Measurements from ENCODE around the gene ACOX3. TPM values are rescaled to one million over a fixed set of nuclear protein-coding genes. Genes with fewer than 3 reads are reported as not detected.
A peak's percentile ranks its signal among the peaks of the same experiment; 100 is the strongest.

ACOX3 gene
- total RNA-seq, 1 donor from 2014 or later: 34.0 TPM

DNA sequence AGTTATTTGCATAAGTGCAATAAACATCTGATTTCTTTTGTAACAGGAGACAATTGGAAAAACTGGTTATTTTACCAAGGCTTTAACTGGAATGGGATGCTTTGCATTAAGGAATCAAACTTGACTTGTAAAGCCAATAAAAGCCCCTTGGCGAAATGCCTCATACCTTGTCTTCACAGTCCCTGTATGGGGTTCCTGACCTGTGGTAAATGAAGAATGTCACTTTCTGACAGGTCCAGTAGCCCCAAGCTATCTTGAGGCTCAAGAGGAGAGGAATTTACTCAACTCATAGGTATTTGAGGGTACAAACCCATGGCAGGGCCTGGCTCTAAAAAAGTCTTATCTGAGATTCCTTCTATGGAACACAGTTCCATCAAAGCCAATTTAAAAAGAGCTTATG is 78.0 kb downstream of the ACOX3 start:
- Mint-ChIP-seq H3K27me3 (no peaks in the 10 kb centered on the region), H3K9me3 (peaks cover 4% of the 10 kb centered on the region), H3K4me1 (ENCODE audit: unreplicated experiment) (peaks cover 12% of the 10 kb centered on the region), H3K4me3 (no peak overlapping the region), H3K36me3 (peaks cover 4% of the 10 kb centered on the region), H3K27ac (no peak overlapping the region)
- TF ChIP-seq, protein P1, sequence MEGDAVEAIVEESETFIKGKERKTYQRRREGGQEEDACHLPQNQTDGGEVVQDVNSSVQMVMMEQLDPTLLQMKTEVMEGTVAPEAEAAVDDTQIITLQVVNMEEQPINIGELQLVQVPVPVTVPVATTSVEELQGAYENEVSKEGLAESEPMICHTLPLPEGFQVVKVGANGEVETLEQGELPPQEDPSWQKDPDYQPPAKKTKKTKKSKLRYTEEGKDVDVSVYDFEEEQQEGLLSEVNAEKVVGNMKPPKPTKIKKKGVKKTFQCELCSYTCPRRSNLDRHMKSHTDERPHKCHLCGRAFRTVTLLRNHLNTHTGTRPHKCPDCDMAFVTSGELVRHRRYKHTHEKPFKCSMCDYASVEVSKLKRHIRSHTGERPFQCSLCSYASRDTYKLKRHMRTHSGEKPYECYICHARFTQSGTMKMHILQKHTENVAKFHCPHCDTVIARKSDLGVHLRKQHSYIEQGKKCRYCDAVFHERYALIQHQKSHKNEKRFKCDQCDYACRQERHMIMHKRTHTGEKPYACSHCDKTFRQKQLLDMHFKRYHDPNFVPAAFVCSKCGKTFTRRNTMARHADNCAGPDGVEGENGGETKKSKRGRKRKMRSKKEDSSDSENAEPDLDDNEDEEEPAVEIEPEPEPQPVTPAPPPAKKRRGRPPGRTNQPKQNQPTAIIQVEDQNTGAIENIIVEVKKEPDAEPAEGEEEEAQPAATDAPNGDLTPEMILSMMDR (conservative IDR thresholded peaks at IDR 0.05): no peak
- DNase-seq (ENCODE audit: extremely low spot score, unreplicated experiment): no peak

DNA sequence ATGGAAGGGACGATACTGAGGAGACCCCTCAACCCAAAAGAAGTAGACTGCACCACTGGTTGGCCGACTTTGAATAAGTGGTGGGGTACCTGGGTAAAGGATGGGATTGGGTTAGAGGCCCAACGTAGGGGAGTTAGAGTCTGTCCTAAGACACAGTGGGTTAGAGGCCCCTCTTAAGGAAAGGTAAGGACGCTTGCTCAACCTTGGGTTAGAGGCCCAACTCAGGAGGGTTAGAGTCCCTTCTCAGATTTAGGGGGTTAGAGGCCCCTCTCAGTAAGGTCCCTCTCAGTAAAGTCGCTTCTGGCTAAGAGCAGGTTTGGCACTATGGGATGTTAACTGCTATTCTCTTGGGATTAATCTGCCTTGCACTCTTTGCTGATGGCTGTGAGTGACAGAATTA is 81.3 kb downstream of the ACOX3 start:
- TF ChIP-seq, protein P1 (conservative IDR thresholded peaks at IDR 0.05): no peak
- DNase-seq (ENCODE audit: extremely low spot score, unreplicated experiment): peak; percentile 11
- Mint-ChIP-seq H3K4me3 (no peak overlapping the region), H3K9me3 (peaks cover 10% of the 10 kb centered on the region), H3K4me1 (ENCODE audit: unreplicated experiment) (peaks cover 19% of the 10 kb centered on the region), H3K36me3 (peaks cover 3% of the 10 kb centered on the region), H3K27me3 (no peaks in the 10 kb centered on the region), H3K27ac (no peak overlapping the region)

DNA sequence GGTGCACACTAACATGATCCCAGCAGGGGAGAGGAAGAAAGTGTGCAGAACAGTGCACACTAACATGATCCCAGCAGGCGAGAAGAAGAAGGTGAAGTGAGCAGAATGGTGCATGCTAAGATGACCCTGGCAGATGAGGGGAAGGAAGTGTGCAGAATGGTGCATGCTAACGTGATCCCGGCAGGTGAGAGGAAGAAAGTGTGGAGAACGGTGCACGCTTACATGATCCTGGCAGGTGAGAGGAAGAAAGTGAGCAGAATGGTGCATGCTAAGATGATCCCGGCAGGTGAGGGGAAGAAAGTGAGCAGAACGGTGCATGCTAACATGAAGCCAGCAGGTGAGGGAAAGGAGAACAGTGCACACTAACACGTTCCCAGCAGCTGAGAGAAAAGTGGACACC is 83.7 kb downstream of the ACOX3 start:
- H3K27ac Mint-ChIP-seq: no peak overlapping the region
- H3K9me3 Mint-ChIP-seq: peaks cover 6% of the 10 kb centered on the region
- peaks cover 3% of the 10 kb centered on the region for H3K36me3 Mint-ChIP-seq
- no peak overlapping the region for H3K4me3 Mint-ChIP-seq
- peak; percentile 34 for DNase-seq (ENCODE audit: extremely low spot score, unreplicated experiment)
- no peaks in the 10 kb centered on the region for H3K27me3 Mint-ChIP-seq
- peaks cover 23% of the 10 kb centered on the region for H3K4me1 Mint-ChIP-seq (ENCODE audit: unreplicated experiment)
- TF ChIP-seq, protein P1 (conservative IDR thresholded peaks at IDR 0.05): no peak

GRCh38 chr4:8355864-8356565 is 84.5 kb downstream of the ACOX3 start:
- H3K9me3 Mint-ChIP-seq: peaks cover 6% of the 10 kb centered on the region
- no peak overlapping the region for H3K4me3 Mint-ChIP-seq
- DNase-seq (ENCODE audit: extremely low spot score, unreplicated experiment): peak; percentile 37
- no peak overlapping the region for H3K27ac Mint-ChIP-seq
- peaks cover 26% of the 10 kb centered on the region for H3K4me1 Mint-ChIP-seq (ENCODE audit: unreplicated experiment)
- H3K27me3 Mint-ChIP-seq: no peaks in the 10 kb centered on the region
- peaks cover 3% of the 10 kb centered on the region for H3K36me3 Mint-ChIP-seq
- TF ChIP-seq, protein P1 (conservative IDR thresholded peaks at IDR 0.05): no peak

- no peak for DNase-seq (ENCODE audit: extremely low spot score, unreplicated experiment)
- H3K36me3 Mint-ChIP-seq: peaks cover 3% of the 10 kb centered on the region
- H3K27me3 Mint-ChIP-seq: no peaks in the 10 kb centered on the region
- peaks cover 6% of the 10 kb centered on the region for H3K9me3 Mint-ChIP-seq
- no peak overlapping the region for H3K4me3 Mint-ChIP-seq
- TF ChIP-seq, protein P1 (conservative IDR thresholded peaks at IDR 0.05): no peak
- peaks cover 26% of the 10 kb centered on the region for H3K4me1 Mint-ChIP-seq (ENCODE audit: unreplicated experiment)
- H3K27ac Mint-ChIP-seq: no peak overlapping the region
Measured at GRCh38 chr4:8355306-8355705, 85.2 kb downstream of the ACOX3 start.
